Stimulated activated CD8-positive, alpha-beta memory T cell treated with anti-CD3 and anti-CD28 coated beads, Interleukin-2, amount 100 ng/mL, for 1 hour (primary cell): ENCODE measurements around the gene TMEM147.

Experiments
- DNase-seq, 2 donors: peaks; one replicate each; pipeline ENCODE4 v3.0.0-alpha.2; 2020; ENCODE audit warnings: low read depth in 2 of 2

TMEM147 gene

GRCh38 chr19:35545855-35546381, 492 bp downstream of the TMEM147 start:
- DNase-seq: peak; percentile 8 to 14

GRCh38 chr19:35546532-35546931, 1.1 kb downstream of the TMEM147 start:
- no peak for DNase-seq

GRCh38 chr19:35549174-35549788, 3.9 kb downstream of the TMEM147 start:
- peak; percentile 6 to 33 for DNase-seq

GRCh38 chr19:35549879-35550523, 4.6 kb downstream of the TMEM147 start:
- no peak for DNase-seq

- no peak for DNase-seq
Measured at GRCh38 chr19:35551091-35551810, 5.8 kb downstream of the TMEM147 start.

GRCh38 chr19:35552534-35553384, 7.3 kb downstream of the TMEM147 start:
- DNase-seq: no peak

- DNase-seq: no peak
Measured at GRCh38 chr19:35553385-35554000, 8.1 kb downstream of the TMEM147 start.

- no peak for DNase-seq
Measured at GRCh38 chr19:35554076-35554475, 8.7 kb downstream of the TMEM147 start.

- no peak for DNase-seq
Measured at GRCh38 chr19:35555301-35556005, 10.0 kb downstream of the TMEM147 start.

GRCh38 chr19:35556025-35556590, 10.7 kb downstream of the TMEM147 start:
- DNase-seq: no peak

- no peak for DNase-seq
Measured at GRCh38 chr19:35556846-35557538, 11.6 kb downstream of the TMEM147 start.

GRCh38 chr19:35557539-35558399, 12.3 kb downstream of the TMEM147 start:
- DNase-seq: peak in 1 of 2 donors; percentile 26

GRCh38 chr19:35558400-35559280, 13.2 kb downstream of the TMEM147 start:
- no peak for DNase-seq

- DNase-seq: no peak
Measured at GRCh38 chr19:35559281-35559659, 13.8 kb downstream of the TMEM147 start.

- DNase-seq: no peak
Measured at GRCh38 chr19:35559781-35560180, 14.4 kb downstream of the TMEM147 start.

- no peak for DNase-seq
Measured at GRCh38 chr19:35560271-35560670, 14.8 kb downstream of the TMEM147 start.

GRCh38 chr19:35560677-35561076, 15.3 kb downstream of the TMEM147 start:
- no peak for DNase-seq

- no peak for DNase-seq
Measured at GRCh38 chr19:35561436-35561835, 16.0 kb downstream of the TMEM147 start.
